GM18517 (cell line): ENCODE results near the gene DSCAML1.
"Not testable (repeated sequence)": the region's sequence is repeated elsewhere in the genome, so short reads cannot be mapped to it uniquely, and the experiment has no call there.

ENCODE experiments used
- ATAC-seq: cut with Tn5 transposase; IDR thresholded peaks from one replicate; pipeline ENCODE4 v1.9.1; 2021; ENCODE audit warnings: mild to moderate bottlenecking, moderate library complexity; ENCODE audit not compliant: unreplicated experiment

The DSCAML1 gene

GRCh38 chr11:117418737-117419481, 378.1 kb downstream of the DSCAML1 start:
- ATAC-seq = no peak

GRCh38 chr11:117417856-117418255, 379.2 kb downstream of the DSCAML1 start:
- no peak for ATAC-seq

GRCh38 chr11:117417342-117417741, 379.7 kb downstream of the DSCAML1 start:
- ATAC-seq = no peak

- no peak for ATAC-seq
Observed at GRCh38 chr11:117415358-117415896, 381.6 kb downstream of the DSCAML1 start.

- no peak for ATAC-seq
Observed at GRCh38 chr11:117414724-117415123, 382.3 kb downstream of the DSCAML1 start.

GRCh38 chr11:117413616-117414015, 383.4 kb downstream of the DSCAML1 start:
- ATAC-seq = no peak

GRCh38 chr11:117412653-117413275, 384.3 kb downstream of the DSCAML1 start:
- ATAC-seq = no peak

- no peak for ATAC-seq
Observed at GRCh38 chr11:117412176-117412575, 384.8 kb downstream of the DSCAML1 start.

- no peak for ATAC-seq
Observed at GRCh38 chr11:117411736-117412135, 385.3 kb downstream of the DSCAML1 start.

GRCh38 chr11:117410861-117411710, 385.9 kb downstream of the DSCAML1 start:
- no peak for ATAC-seq

- ATAC-seq = no peak
Observed at GRCh38 chr11:117410238-117410637, 386.8 kb downstream of the DSCAML1 start.

- no peak for ATAC-seq
Observed at GRCh38 chr11:117409511-117409910, 387.5 kb downstream of the DSCAML1 start.

GRCh38 chr11:117408356-117408755, 388.7 kb downstream of the DSCAML1 start:
- no peak for ATAC-seq

- ATAC-seq = no peak
Observed at GRCh38 chr11:117407016-117407415, 390.0 kb downstream of the DSCAML1 start.

GRCh38 chr11:117405898-117406297, 391.1 kb downstream of the DSCAML1 start:
- not testable (repeated sequence) for ATAC-seq

GRCh38 chr11:117399100-117399840, 397.7 kb downstream of the DSCAML1 start:
- ATAC-seq = not testable (repeated sequence)

- ATAC-seq = not testable (repeated sequence)
Observed at GRCh38 chr11:117398618-117399017, 398.4 kb downstream of the DSCAML1 start.

- no peak for ATAC-seq
Observed at GRCh38 chr11:117396970-117397369, 400.0 kb downstream of the DSCAML1 start.

- no peak for ATAC-seq
Observed at GRCh38 chr11:117395476-117395875, 401.5 kb downstream of the DSCAML1 start.

- ATAC-seq = no peak
Observed at GRCh38 chr11:117394221-117394925, 402.6 kb downstream of the DSCAML1 start.
